Right ventricle myocardium inferior (tissue), 1 donor: ENCODE measurements around the gene TMEM169. TPM values are rescaled to one million over a fixed set of nuclear protein-coding genes. Genes with fewer than 3 reads are reported as not detected.
"Not testable (repeated sequence)": the region's sequence is repeated elsewhere in the genome, so short reads cannot be mapped to it uniquely, and the experiment has no call there.

Experiments
- ATAC-seq: fragments of 200-7000 bp; cut with Tn5 transposase; one replicate; pipeline ENCODE4 v1.9.1; 2020; ENCODE audit warnings: mild to moderate bottlenecking, moderate library complexity
- DNase-seq: peaks from one replicate; pipeline ENCODE4 v3.0.0; 2021; ENCODE audit errors: missing footprints
- intact Hi-C: fragments of 100-400 bp; cut with DNase I; formaldehyde crosslinking; loops from one replicate; pipeline ENCODE4 v1.11.0; 2022
- total RNA-seq: library from RNA; stranded (reverse); fragmentation: NEBNext Ultra II Directional; extraction: Animal tissue kit (Norgen Biotek cat#: 25700); gene quantifications from one replicate; pipeline ENCODE4 v1.2.1, GENCODE V29; 2021
- donor health status: DM: no; HTN: yes; CAD: no; lungs with severe emphysema.

TMEM169 gene
- total RNA-seq, 1 donor from 2014 or later: 0.24 TPM

DNA sequence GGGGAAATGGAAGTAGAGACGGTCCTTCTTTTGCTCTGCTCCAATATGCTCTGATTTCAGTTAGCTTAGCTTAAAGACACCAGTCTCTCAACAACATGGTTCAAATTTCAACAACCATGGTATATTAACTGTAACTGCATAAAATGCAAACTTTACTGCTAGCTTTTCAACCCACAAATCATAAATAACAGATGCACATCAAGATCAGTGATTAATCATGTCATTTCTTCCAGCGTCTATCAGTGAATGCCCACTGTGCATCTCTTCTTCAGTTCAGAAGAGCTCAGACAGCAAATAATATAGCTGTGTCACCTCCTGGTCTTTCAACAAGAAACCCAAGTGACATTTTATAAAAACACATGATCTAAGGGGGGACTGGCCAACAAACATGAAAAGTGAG lies 12.7 kb upstream of the TMEM169 start:
- ATAC-seq (no peak), DNase-seq (no peak)
- intact Hi-C loops: no loop called here

DNA sequence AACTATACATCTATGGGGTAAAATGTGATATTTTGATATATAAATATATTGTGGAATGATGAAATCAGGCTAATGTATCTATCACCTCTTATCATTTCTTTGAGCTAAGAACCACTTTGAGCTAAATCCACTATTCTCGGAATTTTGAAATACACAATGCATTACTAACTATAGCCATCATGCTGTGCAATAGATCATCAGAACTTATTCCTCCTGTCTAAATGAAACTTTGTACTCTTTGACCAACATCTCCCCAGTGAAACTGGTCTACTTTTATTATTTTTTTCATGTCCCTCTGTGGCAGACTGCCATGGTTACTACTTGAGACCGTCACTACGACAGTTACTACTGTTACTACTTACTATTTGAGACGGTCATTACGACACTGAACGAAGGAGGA lies 11.5 kb upstream of the TMEM169 start:
- DNase-seq (no peak), ATAC-seq (no peak)
- intact Hi-C loops: no loop called here

DNA sequence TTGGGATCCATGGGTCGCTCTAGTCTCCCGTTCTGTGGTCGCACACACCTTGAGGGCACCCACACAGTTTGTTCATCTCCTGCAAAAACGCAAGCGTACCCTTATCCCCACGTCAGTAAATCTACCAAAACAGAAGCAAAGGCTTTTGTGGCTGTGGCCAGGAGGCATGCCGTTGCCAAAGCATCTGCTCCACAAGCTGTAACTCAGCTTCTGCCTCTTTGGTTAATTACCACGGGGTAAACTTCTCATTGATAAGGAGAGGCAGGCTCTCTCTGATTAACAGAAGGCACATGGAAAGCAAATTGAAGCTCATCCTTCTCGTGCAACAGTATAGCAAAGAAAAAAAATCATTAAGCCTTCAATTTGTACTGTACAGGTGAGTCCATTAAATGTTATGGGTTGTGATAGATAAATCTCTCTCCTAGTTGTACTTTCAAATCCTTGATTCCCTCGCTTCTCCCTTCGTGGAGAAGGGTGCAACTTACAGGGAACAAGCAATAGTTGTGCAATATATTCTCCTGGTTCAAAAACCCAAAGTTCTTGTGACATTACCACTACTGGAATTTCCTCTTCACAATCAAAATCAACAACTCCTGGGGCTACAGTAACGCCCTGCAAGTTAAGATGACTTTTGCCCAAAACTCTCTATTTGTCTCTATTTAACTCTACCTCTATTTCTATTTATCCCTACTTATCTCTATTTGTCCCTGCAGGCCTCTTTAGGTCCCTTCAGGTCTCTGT lies 10.4 kb upstream of the TMEM169 start:
- ATAC-seq (no peak), DNase-seq (peak; percentile 37)
- intact Hi-C loops: no loop called here

- intact Hi-C loops: no loop called here
- DNase-seq: no peak
- no peak for ATAC-seq
These were observed 9.2 kb upstream of the TMEM169 start for GRCh38 chr2:216072473-216072872.

DNA sequence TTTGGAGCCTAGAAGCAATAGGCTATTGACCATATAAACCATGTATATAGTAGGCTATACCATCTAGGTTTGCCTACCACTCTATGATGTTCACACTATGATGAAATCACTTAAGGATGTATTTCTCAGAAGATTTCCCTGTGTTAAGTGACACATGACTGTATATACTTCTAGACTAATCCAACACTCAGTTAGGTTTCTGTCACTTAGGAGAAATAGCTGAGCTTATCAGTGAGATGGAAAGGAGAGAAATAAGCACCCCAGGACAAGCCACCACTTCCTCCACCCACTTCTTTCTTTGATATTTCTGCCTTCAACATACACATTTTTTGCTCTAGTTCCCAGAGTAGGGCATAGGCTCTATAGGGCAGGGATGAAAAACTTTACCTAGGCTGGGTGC lies 7.9 kb upstream of the TMEM169 start:
- intact Hi-C loops: no loop called here
- no peak for DNase-seq
- no peak for ATAC-seq

- intact Hi-C loops: no loop called here
- DNase-seq (no peak), ATAC-seq (no peak)
These were observed 7.3 kb upstream of the TMEM169 start for GRCh38 chr2:216074380-216074779.

DNA sequence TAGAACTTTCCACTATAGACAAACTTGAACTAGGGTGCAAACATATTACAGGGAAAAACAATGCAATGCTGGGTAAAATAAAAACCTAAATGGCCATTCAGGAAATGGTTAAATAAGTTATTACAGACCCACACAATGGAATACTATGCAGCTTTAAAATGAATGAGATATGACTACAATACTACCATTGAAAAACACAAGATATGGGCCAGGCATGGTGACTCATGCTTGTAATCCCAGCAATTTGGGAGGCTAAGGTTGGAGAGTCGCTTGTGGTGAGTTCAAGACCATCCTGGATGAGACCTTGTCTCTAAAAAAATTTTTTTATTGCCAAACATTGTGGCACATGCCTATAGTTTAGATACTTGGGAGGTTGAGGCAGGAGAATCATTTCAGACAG lies 6.9 kb upstream of the TMEM169 start:
- intact Hi-C loops: no loop called here
- DNase-seq (no peak), ATAC-seq (no peak)

GRCh38 chr2:216075510-216076485 lies 5.9 kb upstream of the TMEM169 start:
- DNase-seq (no peak), ATAC-seq (no peak)
- intact Hi-C loops: no loop called here

- ATAC-seq (no peak), DNase-seq (no peak)
- intact Hi-C loops: no loop called here
These were observed 2.9 kb upstream of the TMEM169 start for GRCh38 chr2:216078776-216079175.

- ATAC-seq, intact Hi-C loops, DNase-seq: not testable (repeated sequence)
These were observed 1.7 kb upstream of the TMEM169 start for GRCh38 chr2:216080048-216080447.

DNA sequence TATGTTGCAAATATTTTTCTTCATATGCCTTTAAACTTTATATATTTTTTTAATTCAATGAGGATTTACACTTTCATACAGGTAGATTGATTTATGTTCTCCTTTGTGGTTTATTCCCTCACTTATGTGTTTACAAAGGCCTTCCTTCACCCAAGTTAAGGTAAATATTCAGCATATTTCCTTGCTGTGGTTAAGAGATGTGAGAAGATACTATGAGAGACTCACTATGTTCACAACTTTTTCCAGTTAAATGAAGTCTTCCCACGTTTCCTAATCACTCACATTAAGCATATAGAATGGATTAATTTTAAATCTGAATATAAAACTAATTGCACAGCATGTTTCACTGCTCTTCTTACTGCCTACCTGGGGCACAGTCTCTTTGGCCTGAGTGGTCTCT lies 707 bp upstream of the TMEM169 start:
- DNase-seq (no peak), ATAC-seq (no peak)
- intact Hi-C loops: no loop called here

- no peak for DNase-seq
- ATAC-seq: no peak
- intact Hi-C loops: no loop called here
These were observed 495 bp downstream of the TMEM169 start for GRCh38 chr2:216082117-216082711.

DNA sequence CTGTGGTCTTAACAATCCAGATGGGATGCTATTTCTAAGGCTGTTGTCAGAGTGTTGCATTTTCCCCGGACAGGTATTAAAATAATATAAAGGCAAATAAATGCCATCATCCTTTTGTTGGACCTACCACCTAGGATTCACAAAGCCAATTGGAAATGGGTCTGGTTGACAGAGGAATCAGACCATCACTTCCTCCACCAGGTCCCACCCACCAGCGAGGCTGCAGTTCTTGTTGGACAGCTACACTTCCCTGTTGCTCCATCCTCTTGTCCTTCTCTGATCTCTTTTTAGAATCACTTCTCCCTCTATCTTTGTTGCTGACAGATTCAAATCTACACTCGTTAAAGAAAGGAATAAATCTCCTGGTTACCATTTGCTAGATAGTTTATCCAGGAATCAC lies 1.1 kb downstream of the TMEM169 start:
- intact Hi-C loops: no loop called here
- peak; percentile 75 for DNase-seq
- no peak for ATAC-seq

DNA sequence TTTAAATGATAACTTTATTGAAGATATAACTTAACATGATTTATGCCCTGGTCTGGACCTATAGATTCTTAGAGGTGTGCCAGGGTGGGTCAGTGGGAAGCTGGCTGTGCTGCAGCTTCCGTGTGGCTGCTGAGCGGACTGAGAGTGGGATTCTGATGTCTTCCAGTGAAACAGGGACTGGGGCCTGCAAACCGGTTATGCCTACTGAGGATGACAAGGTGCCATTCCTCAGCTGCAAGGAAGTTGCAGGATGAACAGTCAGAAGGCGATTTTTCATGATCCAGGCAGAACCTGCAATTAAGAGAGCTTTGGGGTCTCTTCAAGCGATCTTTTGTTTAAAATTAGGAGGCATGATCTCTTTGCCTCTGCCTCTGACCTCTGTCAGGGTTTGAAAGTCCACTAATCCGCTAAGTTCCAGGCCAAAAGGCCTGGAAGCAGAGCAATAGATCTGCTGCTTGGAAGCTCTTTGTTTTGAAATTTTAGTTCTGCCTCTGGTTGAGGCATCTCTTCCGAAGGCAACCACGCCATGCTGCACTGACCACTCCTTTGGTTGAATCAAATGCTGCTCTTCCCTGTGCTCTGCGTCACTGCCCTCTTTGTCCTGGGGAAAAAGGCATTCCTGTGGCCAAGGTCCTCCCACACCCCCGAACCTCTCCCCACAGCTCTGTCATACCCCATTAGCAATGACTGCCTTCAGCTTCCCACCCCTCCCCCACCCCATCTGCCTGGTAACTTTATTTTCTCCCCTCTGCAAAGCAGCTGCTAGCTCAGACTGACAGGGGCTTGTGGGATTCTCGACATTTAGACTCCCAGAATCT lies 2.0 kb downstream of the TMEM169 start:
- intact Hi-C loops: no loop called here
- DNase-seq (no peak), ATAC-seq (no peak)

- no peak for ATAC-seq
- intact Hi-C loops: no loop called here
- DNase-seq: no peak
These were observed 2.8 kb downstream of the TMEM169 start for GRCh38 chr2:216084547-216084946.

DNA sequence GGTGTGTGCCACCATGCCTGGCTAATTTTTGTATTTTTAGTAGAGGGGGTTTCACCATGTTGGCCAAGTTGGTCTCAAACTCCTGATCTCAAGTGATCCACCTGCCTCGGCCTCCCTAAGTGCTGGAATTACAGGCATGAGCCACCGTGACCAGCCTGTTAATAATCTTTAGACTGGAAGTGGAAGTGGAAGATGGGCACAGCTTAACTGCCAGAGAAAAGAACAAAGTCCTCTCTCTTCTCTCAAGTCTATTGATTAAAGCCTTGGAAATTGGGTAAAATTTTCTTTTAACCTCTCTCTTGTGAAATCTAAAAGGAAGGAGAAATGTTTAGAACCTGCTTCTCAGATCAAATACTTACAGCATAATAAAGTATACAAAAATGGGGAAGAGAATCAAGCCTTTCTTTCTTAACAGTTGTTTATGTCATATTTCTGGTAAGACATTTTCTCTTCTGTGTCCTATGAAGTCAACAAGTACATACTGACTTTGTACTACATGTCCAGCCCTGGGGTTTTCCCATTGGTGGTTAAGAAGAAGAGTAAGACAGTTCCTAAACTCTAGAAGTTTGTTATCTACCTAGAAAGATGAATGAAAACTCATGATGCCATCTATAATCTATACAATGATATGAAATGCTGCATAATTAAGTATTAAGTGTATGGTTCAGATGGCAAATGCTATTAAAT lies 4.6 kb downstream of the TMEM169 start:
- DNase-seq (no peak), ATAC-seq (no peak)
- intact Hi-C loops: no loop called here

GRCh38 chr2:216090369-216090786 lies 8.7 kb downstream of the TMEM169 start:
- no peak for ATAC-seq
- no peak for DNase-seq
- intact Hi-C loops: no loop called here

GRCh38 chr2:216092646-216093045 lies 10.9 kb downstream of the TMEM169 start:
- ATAC-seq (no peak), DNase-seq (no peak)
- intact Hi-C loops: no loop called here
